ENCODE measurements around the gene CSTF3.

The CSTF3 gene

GRCh38 chr11:33191467-33191866, 30.2 kb upstream of the CSTF3 start:
- H3K4me3 ChIP-seq (ENCODE audit: low read depth, low read length) = no peak overlapping the region
- no peak for DNase-seq (ENCODE audit: low read depth)
- TF ChIP-seq CTCF (IDR thresholded peaks at IDR 0.05; ENCODE audit: low read depth, low read length, missing control alignments) = no peak

- no peak for TF ChIP-seq CTCF (IDR thresholded peaks at IDR 0.05; ENCODE audit: low read depth, low read length, missing control alignments)
- H3K4me3 ChIP-seq (ENCODE audit: low read depth, low read length) = no peak overlapping the region
- no peak for DNase-seq (ENCODE audit: low read depth)
Measured at GRCh38 chr11:33187998-33188722, 26.9 kb upstream of the CSTF3 start.

GRCh38 chr11:33185756-33186155, 24.5 kb upstream of the CSTF3 start:
- no peak for DNase-seq (ENCODE audit: low read depth)
- TF ChIP-seq CTCF (IDR thresholded peaks at IDR 0.05; ENCODE audit: low read depth, low read length, missing control alignments) = no peak

GRCh38 chr11:33182246-33182878, 21.1 kb upstream of the CSTF3 start:
- no peak overlapping the region for H3K4me3 ChIP-seq (ENCODE audit: low read depth, low read length)
- TF ChIP-seq CTCF (IDR thresholded peaks at IDR 0.05; ENCODE audit: low read depth, low read length, missing control alignments) = no peak
- no peak for DNase-seq (ENCODE audit: low read depth)

More at GRCh38 chr11:33185756-33186155, 24.5 kb upstream of the CSTF3 start:
- no peak overlapping the region for H3K4me3 ChIP-seq (ENCODE audit: low read depth, low read length)

GRCh38 chr11:33179348-33179803, 18.1 kb upstream of the CSTF3 start:
- TF ChIP-seq CTCF (IDR thresholded peaks at IDR 0.05; ENCODE audit: low read depth, low read length, missing control alignments) = no peak
- DNase-seq (ENCODE audit: low read depth) = no peak
- no peak overlapping the region for H3K4me3 ChIP-seq (ENCODE audit: low read depth, low read length)

GRCh38 chr11:33178443-33179180, 17.3 kb upstream of the CSTF3 start:
- no peak for DNase-seq (ENCODE audit: low read depth)
- no peak overlapping the region for H3K4me3 ChIP-seq (ENCODE audit: low read depth, low read length)
- no peak for TF ChIP-seq CTCF (IDR thresholded peaks at IDR 0.05; ENCODE audit: low read depth, low read length, missing control alignments)

All from GM12864 (cell line).